Measurements from ENCODE around the gene SEBOX.

DNA sequence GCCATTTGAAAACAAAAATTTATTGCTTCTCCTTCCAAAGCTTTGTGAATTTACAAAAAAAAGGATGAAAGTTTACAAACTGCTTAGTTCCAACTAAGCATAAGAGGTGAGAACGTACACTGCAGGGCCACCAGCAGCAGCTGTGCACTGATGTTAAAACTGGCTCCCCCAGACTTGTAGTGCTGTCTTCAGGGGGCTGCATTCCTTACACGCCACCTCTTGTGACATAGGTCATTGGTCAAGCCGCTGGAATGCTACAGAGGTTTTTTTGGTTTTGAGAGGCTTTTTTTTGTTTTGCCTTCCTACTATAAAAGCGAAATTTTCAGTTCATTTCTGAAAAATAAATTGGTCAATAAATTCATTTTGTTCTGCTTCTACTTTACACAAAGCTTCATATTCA, 36.7 kb downstream of the SEBOX start:
- TF ChIP-seq CTCF (IDR thresholded peaks at IDR 0.05) (no peak), POLR2A (IDR thresholded peaks at IDR 0.05) (no peak), EP300 (IDR thresholded peaks at IDR 0.05) (no peak)
